GM15510 (cell line): ENCODE results near the gene LRRC8C.

Experiments
- POLR2A ChIP-seq: IDR thresholded peaks from 3 replicates; pipeline ENCODE4 v1.6.1; 2011; ENCODE audit warnings: borderline replicate concordance; ENCODE audit not compliant: insufficient read length; ENCODE audit errors: extremely low read depth

LRRC8C gene

GRCh38 chr1:89632657-89633247 is at the start of gene LRRC8C:
LRRC8C (plus strand) TSS chr1:89633120; CDS start chr1:89686474, 53,354 bp downstream.
- TF ChIP-seq POLR2A = peak; percentile 28

GRCh38 chr1:89584211-89584610 is 48.7 kb upstream of the LRRC8C start:
- TF ChIP-seq POLR2A = no peak

DNA sequence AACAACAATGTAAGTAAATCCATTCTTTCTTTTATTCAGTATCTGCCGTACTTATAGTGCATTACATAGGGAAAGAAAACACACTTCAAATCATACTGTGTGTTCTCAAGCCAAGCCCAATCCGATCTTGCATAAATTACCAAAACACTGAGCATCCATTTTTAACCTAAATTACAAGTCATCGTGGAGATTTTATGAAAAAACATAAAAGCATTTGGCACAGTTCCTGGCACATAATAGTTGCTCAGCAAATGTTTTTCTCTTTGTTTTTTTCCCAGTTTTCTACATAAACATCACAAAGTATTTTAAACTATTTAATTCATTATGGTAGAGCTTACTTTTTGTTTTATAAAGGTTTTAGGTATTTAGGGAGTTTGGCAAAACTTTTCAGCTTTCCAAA is 48.1 kb upstream of the LRRC8C start:
- TF ChIP-seq POLR2A = no peak

DNA sequence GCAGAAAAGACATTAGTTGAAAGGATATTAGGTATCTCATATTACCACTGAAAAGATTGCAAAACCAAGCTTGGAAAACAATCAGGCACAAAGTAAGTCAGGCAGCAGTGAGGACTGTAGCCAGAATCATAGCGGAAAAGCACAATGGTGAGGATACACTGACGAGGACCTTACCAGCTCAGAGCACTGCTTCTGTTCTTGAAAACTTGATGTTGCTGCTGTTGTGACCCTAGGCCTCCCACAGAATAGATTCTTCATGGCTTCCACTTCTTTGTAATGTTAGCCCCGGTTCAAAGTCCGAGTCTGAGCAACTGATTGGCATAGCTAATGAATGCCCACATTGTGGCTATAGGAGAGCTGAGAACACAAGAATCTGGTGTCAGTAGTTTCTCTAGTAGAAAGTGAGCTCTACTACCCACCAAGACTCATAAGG is 45.2 kb upstream of the LRRC8C start:
- TF ChIP-seq POLR2A = no peak

DNA sequence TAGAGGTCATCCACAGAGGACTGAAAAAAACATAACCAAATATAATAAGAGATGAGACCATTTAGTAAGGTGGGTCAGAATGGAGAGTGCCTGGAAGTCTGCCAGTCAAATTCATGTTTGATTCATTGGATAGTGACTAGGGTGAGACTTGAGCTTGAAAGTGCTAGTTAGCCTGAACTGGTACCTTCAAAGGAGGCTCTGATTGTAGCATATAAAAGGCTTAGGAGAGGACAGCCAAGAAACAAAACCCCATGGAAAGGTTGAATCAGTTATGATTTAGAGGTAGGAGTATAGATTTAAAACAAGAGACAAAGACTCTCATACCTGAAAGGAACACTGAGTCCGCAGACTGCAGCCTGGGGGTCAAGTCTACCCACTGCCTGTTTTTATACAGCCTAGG is 44.4 kb upstream of the LRRC8C start:
- TF ChIP-seq POLR2A = no peak

GRCh38 chr1:89589515-89589914 is 43.4 kb upstream of the LRRC8C start:
- no peak for TF ChIP-seq POLR2A

GRCh38 chr1:89590341-89591080 is 42.4 kb upstream of the LRRC8C start:
- no peak for TF ChIP-seq POLR2A

DNA sequence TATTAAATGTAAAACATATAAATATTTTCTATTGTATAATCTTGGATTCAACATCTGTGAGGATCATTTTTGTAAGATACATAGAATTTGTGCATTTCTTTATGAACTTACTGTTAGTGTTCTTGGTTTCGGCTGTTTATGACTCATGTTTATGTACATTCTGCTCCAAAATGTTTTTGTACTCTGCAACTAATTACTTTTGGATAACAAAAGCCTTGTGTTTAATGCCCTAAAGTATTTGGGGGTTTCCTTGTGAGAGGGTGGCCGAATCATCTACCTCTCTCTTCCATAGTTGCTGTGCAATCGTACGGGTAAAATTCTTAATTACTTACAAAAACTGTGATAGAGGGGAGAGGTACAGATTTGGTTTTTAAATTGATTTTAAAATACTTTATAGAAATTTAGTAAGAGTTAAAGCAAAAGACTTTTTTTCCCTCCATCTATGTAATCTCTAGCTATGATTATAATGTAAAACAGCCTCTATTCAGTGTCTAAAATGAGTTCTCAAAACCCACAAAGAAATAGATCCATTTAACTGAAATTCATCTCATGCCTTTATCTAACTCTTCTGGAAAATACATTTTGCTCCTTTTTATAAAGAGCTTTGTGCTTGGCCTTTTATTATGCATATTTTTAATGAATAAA is 38.7 kb upstream of the LRRC8C start:
- TF ChIP-seq POLR2A = no peak

DNA sequence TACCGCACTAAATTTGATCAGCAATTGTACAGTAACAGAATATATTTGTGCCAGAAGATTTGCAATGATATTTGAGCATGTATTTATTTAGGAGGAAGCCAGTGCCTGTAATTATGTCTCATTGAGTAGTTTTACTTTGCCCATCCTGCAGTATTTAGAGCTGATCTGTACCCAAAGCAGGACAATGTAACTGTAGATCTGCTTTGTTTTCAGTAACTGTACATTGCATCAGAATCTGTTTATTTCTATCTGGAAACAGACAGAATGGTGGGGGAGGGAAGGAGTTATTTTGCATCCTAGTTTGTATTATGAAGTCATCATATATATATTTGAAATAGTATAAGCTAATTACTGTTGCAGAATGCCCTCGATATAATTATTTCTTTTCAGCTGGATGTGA is 36.2 kb upstream of the LRRC8C start:
- TF ChIP-seq POLR2A = no peak

DNA sequence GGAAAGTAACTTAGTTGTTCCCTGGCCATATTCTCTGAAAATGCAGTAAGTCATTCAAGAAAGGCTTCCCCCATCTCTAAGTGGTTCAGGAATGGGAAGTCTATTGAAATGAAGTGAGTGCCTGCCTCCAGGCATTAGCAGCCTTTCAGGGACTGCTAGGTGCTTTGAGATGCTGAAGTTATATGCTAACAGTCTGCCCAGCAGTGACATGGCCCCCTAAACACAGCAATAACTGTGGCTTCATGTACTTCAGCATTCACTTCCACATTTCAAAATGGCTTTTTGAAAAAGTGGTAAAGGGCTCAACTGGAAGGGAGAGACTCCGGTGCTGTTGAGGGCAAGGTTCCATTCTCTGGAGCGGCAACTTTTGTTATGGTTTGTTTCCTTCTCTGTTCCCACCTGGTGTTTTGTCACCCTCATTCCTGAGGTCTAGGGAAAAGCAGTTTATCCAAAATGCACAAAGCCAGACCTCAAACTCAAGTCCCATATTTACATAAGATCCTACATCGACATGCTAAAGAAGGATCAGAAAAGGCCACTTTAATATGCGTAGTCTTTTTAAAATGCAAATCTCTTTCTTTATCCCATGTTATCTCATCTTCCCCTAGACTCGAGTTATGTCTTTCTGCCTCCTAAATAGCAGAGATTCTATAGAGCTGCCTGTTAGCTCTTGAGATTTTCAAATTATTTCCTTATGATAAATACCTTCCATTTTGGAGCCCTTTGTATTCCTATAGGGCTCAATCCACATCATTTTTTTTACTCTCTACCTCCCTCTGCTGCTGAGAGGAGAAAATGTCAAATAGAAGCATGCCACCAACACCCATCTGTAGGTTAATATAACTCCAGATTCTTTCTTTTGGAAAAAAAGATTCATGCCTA is 34.2 kb upstream of the LRRC8C start:
- no peak for TF ChIP-seq POLR2A

DNA sequence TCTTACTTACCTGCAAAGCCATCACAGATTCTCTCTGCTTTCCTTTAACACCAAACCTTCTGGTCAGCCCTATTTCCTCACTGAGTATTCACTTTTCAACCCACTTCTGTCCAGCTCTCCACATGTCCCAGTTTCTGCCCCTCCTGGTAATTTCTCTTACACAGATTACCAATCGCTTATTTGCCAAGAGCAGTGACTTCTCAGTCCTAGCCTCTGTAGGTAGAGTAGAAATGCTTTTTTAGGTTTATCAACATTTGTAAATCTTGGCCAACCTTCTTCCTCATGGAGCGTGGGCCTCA is 33.6 kb upstream of the LRRC8C start:
- no peak for TF ChIP-seq POLR2A

GRCh38 chr1:89600451-89601224 is 32.3 kb upstream of the LRRC8C start:
- TF ChIP-seq POLR2A = no peak

- TF ChIP-seq POLR2A = no peak
Observed at GRCh38 chr1:89602871-89603404, 30.0 kb upstream of the LRRC8C start.
